Esophagus muscularis mucosa (tissue), 4 donors: ENCODE data around the gene CACNA2D3. TPM values are rescaled to one million over a fixed set of nuclear protein-coding genes. Genes with fewer than 3 reads are reported as not detected.

Source experiments
- DNase-seq: peaks from one replicate; pipeline ENCODE4 v3.0.0-alpha.2; 2017; ENCODE audit errors: extremely low spot score
- H3K27ac ChIP-seq, 4 donors: fragments of 200-600 bp; sonication (generic); replicated peaks in 1 of 4; 1 replicate in 3 of 4; 2 replicates in 1 of 4; pipeline ENCODE4 v1.5.1; 2016 to 2019; ENCODE audit warnings: mild to moderate bottlenecking in 1 of 4
- H3K27me3 ChIP-seq, 4 donors: fragments of 200-600 bp; sonication (generic); one replicate each; pipeline versions ENCODE4 v1.5.1 to v1.6.0; 2016 to 2019
- H3K36me3 ChIP-seq, 4 donors: fragments of 200-600 bp; sonication (generic); one replicate each; pipeline ENCODE4 v1.5.1; 2016 to 2019
- H3K4me1 ChIP-seq, 4 donors: fragments of 200-600 bp; sonication (generic); one replicate each; pipeline ENCODE4 v1.5.1; 2016 to 2019
- H3K4me3 ChIP-seq, 4 donors: fragments of 200-600 bp; sonication (generic); 1 replicate in 2 of 4; 2 replicates in 2 of 4; pipeline ENCODE4 v1.5.1; 2016 to 2019; ENCODE audit warnings: mild to moderate bottlenecking in 4 of 4, moderate library complexity in 1 of 4
- H3K9me3 ChIP-seq, 4 donors: fragments of 200-600 bp; sonication (generic); 1 replicate in 3 of 4; 2 replicates in 1 of 4; pipeline ENCODE4 v1.5.1; 2016 to 2019
- EP300 ChIP-seq: sonication (generic); formaldehyde crosslinking; IDR thresholded peaks from one replicate; pipeline ENCODE4 v1.6.1; 2017; ENCODE audit warnings: antibody characterized with exemption
- POLR2A ChIP-seq: fragments of 450-650 bp; IDR thresholded peaks from one replicate; pipeline ENCODE4 v1.6.1; 2017; ENCODE audit warnings: antibody characterized with exemption, moderate library complexity, mild to moderate bottlenecking, low read depth
- POLR2AphosphoS5 ChIP-seq, 2 donors: sonication (generic); formaldehyde crosslinking; IDR thresholded peaks; one replicate each; pipeline ENCODE4 v1.6.1; 2017; ENCODE audit warnings: antibody characterized with exemption in 2 of 2
- WGBS: methylation state at CpG from one replicate; pipeline ENCODE4 v1.1.5; 2018; 5-methylcytosine and 5-hydroxymethylcytosine counted together
- intact Hi-C: fragments of 100-400 bp; cut with DNase I; formaldehyde crosslinking; loops from one replicate; pipeline ENCODE4 v1.15.1; 2023
- total RNA-seq, 4 donors: library from RNA; depleted of rRNA; stranded (reverse); fragments of >200 nt; gene quantifications; one replicate each; pipeline versions ENCODE4 v1.1.0 to v1.2.1, GENCODE V29; 2016
- TF ChIP-seq, protein P1 (sequence below), 3 experiments: fragments of 200-600 bp in 2 of 3; fragments of 450-650 bp in 1 of 3; sonication (generic) in 2 of 3; IDR thresholded peaks; one replicate each; pipeline ENCODE4 v1.5.1; 2017 to 2019; ENCODE audit warnings: antibody characterized with exemption in 3 of 3, mild to moderate bottlenecking in 2 of 3, moderate library complexity in 1 of 3

CACNA2D3 gene
- total RNA-seq, 4 donors from 2014 or later, result 2.5 to 6.3 (median 3.9) TPM

DNA sequence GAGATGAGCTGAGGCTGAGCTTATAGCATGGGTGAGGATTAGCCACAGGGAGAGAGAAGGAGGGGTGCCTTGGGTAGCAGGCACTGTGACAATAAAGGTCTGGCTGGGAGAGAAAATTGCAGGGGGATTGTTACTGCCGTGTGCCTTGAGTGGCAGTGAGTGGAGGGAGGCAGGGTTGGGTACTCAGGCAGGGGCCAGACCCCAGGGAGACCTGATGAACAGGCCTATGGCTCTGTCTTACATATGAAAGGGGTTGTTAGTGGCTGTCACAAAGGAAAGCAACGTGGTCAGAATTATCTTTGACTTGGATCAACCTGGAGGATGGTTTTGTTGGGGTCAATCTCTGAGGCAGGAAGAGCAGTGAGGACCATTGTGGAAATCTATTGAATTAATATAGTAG, 721.0 kb downstream of the CACNA2D3 start:
- no peak for DNase-seq
- Histone ChIP-seq H3K4me3 (no peak overlapping the region), H3K36me3 (no peaks in the 10 kb centered on the region), H3K27me3 (no peaks in the 10 kb centered on the region), H3K4me1 (no peaks in the 10 kb centered on the region), H3K27ac (no peak overlapping the region), H3K9me3 (no peaks in the 10 kb centered on the region)
- WGBS, result 74% methylated on average over 2 of the region's 2 CpGs
- intact Hi-C loops, result no loop called here
- TF ChIP-seq EP300 (no peak), POLR2A (no peak), POLR2AphosphoS5 (IDR thresholded peaks at IDR 0.05) (no peak)
- TF ChIP-seq, protein P1, sequence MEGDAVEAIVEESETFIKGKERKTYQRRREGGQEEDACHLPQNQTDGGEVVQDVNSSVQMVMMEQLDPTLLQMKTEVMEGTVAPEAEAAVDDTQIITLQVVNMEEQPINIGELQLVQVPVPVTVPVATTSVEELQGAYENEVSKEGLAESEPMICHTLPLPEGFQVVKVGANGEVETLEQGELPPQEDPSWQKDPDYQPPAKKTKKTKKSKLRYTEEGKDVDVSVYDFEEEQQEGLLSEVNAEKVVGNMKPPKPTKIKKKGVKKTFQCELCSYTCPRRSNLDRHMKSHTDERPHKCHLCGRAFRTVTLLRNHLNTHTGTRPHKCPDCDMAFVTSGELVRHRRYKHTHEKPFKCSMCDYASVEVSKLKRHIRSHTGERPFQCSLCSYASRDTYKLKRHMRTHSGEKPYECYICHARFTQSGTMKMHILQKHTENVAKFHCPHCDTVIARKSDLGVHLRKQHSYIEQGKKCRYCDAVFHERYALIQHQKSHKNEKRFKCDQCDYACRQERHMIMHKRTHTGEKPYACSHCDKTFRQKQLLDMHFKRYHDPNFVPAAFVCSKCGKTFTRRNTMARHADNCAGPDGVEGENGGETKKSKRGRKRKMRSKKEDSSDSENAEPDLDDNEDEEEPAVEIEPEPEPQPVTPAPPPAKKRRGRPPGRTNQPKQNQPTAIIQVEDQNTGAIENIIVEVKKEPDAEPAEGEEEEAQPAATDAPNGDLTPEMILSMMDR (IDR thresholded peaks at IDR 0.05), result no peak

DNA sequence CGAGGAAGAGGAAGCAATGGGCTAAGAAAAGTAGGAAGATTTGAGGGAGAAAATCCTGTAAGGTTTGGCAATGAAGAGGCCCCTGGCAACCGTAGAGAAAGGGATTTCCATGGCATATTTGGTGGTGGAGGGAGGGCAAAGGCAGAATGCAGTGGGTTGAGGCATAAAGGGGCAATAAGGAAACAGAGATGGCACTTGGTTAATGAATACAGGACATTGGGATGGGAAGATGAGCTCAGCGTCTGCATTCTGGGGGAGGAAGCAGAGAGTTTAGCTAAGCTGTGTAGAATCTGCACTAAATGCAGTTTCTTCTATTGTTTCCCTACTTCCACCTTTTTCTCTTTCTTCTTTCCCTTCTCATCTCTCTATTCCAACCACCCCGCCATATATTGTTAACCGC, 721.9 kb downstream of the CACNA2D3 start:
- no peak overlapping the region for H3K4me3 ChIP-seq
- no peak for DNase-seq
- no peaks in the 10 kb centered on the region for H3K9me3 ChIP-seq
- 93% methylated on average over 5 of the region's 5 CpGs for WGBS
- H3K36me3 ChIP-seq, result no peaks in the 10 kb centered on the region
- TF ChIP-seq POLR2A (no peak), EP300 (no peak), POLR2AphosphoS5 (IDR thresholded peaks at IDR 0.05) (no peak)
- TF ChIP-seq, protein P1 (IDR thresholded peaks at IDR 0.05), result no peak
- no peaks in the 10 kb centered on the region for H3K4me1 ChIP-seq
- H3K27me3 ChIP-seq, result no peaks in the 10 kb centered on the region
- intact Hi-C loops, result no loop called here
- H3K27ac ChIP-seq, result no peak overlapping the region

DNA sequence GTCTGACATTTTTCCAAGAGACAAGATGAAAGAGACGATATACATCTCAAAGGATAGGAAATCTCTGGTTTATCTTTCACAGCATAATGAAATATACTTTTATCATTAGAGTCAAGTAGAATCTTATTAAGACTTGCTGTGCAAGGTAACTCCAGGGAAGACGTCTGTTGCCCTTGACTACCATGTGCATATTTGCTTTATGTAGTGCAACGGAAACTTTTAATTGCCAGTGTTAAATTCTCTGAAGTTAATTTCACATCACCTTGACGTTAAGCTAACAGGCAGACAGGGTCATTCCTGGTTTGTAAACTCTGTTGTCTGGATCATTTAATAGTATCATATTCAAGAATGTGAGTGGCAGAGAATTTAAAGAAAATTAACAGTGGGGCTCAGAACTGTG, 722.7 kb downstream of the CACNA2D3 start:
- Histone ChIP-seq H3K27me3 (no peaks in the 10 kb centered on the region), H3K9me3 (no peaks in the 10 kb centered on the region), H3K27ac (no peak overlapping the region), H3K36me3 (no peaks in the 10 kb centered on the region), H3K4me3 (no peak overlapping the region), H3K4me1 (no peaks in the 10 kb centered on the region)
- intact Hi-C loops, result no loop called here
- 55% methylated on average over 4 of the region's 4 CpGs for WGBS
- DNase-seq, result no peak
- TF ChIP-seq EP300 (no peak), POLR2AphosphoS5 (IDR thresholded peaks at IDR 0.05) (no peak), POLR2A (no peak)
- TF ChIP-seq, protein P1 (IDR thresholded peaks at IDR 0.05), result no peak

DNA sequence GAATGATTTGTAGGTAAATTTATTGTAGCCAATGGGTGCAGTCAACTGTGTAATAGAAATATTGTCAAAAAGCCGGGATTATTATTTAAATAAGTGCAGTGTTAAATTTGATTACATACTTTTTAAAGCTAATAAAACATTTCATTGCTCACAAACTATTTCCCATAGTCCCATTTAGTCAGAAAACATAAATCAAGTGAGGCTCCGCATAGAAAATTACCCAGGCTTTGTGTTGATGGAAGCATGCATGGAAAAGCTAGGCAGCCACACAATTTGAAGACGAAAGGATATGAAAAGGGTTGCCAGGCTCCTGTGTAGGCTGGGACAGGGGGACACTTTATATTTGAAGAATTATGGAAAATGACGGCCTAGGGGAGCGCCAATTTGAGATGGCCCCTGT, 723.2 kb downstream of the CACNA2D3 start:
- Histone ChIP-seq H3K27me3 (no peaks in the 10 kb centered on the region), H3K4me1 (no peaks in the 10 kb centered on the region), H3K9me3 (no peaks in the 10 kb centered on the region), H3K27ac (no peak overlapping the region), H3K36me3 (no peaks in the 10 kb centered on the region), H3K4me3 (no peak overlapping the region)
- DNase-seq, result no peak
- WGBS, result 82% methylated on average over 5 of the region's 5 CpGs
- no peak for TF ChIP-seq EP300
- no peak for TF ChIP-seq POLR2AphosphoS5 (IDR thresholded peaks at IDR 0.05)
- no peak for TF ChIP-seq POLR2A
- TF ChIP-seq, protein P1 (IDR thresholded peaks at IDR 0.05), result no peak
- intact Hi-C loops, result no loop called here

DNA sequence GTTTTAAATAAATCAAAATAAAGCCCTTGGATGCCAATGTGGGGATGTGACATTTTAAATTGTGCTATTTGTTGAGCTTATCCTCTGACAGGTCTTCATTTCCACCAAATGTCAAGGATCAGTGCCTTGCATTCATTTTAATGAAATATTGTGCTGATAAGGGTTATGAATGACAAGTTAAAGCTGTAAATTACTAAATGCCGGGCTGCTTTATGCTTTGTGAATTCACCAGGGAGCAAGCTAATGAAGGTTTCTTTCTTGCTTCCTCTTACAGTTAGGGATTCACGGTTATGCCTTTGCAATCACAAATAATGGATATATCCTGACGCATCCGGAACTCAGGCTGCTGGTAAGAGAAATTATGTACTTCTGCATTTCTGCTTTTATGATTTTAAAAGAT, 723.8 kb downstream of the CACNA2D3 start:
- TF ChIP-seq POLR2A (no peak), POLR2AphosphoS5 (IDR thresholded peaks at IDR 0.05) (no peak), EP300 (no peak)
- TF ChIP-seq, protein P1 (IDR thresholded peaks at IDR 0.05), result no peak
- Histone ChIP-seq H3K4me3 (no peak overlapping the region), H3K36me3 (no peaks in the 10 kb centered on the region), H3K27me3 (no peaks in the 10 kb centered on the region), H3K27ac (no peak overlapping the region), H3K9me3 (no peaks in the 10 kb centered on the region), H3K4me1 (no peaks in the 10 kb centered on the region)
- intact Hi-C loops, result no loop called here
- no peak for DNase-seq
- WGBS, result 64% methylated on average over 4 of the region's 4 CpGs
